DMS53 (cell line): ENCODE measurements around the gene SYCN.

ENCODE experiments used
- DNase-seq: peaks from one replicate; lab custom pipeline; 2025; lab: John Stamatoyannopoulos, UW

SYCN gene

GRCh38 chr19:39171479-39172465 lies 32.3 kb downstream of the SYCN start:
- DNase-seq: no peak

DNA sequence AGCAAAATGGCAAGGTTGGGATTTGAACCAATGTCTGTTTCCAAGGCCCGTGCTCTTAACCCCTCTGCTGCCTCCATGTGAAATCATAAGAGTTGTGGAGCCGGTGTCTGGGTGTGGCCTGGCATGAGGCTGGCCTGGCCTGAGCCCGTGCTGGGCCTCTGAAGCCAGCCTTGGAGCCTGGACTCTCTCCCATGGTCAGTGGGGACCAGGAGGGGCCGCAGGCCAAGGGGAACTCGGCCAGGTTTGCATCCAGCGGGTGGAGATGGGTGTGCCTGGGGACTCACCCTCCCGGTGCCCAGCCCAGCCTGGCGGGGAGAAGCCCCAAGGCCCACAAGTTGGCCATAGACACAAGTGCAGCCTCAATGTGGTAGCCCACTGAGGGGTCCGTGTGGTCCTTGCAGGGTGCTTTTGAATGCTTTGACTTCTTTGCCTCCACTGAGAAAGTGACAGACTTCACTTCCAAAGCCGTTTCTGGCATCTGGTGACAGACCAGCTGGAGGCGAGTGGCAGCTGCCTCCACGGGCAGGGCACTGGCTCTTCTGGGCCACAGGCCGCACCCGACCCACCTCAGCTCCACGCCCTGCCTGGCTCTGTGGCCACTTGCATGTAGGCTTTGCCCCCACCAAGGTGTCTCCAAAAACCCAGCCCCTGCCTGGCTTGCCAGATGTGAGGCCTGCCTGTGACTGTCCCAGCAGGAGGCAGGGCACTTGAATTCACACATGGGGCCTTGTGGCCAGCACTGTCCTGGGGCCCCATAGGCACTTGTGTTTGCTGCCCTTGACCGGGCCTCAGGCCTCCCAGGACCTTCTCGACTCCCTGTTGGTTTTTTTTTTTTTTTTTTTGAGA lies 33.5 kb downstream of the SYCN start:
- no peak for DNase-seq

DNA sequence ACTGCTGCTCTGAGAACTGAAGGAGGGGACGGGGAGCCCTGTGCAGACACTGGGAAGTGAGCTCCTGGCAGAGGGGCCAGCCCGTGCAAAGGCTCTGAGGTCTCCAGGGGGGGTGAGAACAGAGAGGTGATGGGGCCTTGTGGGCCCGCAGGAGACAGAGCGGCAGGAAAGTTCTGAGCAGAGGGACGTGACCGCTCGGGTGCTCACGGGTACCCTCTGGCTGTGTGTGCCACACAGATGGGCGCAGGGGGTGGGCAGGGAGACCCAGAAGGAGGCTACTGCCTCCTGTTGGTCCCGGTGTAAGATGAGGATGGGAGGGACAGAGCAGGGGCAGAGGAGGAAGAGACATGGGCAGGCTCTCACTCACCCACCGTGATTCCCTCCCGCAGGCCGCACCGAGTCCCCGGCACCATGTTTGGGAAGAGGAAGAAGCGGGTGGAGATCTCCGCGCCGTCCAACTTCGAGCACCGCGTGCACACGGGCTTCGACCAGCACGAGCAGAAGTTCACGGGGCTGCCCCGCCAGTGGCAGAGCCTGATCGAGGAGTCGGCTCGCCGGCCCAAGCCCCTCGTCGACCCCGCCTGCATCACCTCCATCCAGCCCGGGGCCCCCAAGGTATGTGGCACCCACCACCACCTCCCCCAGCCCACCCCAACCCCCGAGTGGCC lies 34.8 kb downstream of the SYCN start:
- no peak for DNase-seq

GRCh38 chr19:39168258-39169142 lies 35.6 kb downstream of the SYCN start:
- DNase-seq: no peak

- DNase-seq: peak; percentile 96
Measured at GRCh38 chr19:39167461-39168257, 36.4 kb downstream of the SYCN start.

- peak; percentile 99 for DNase-seq
Measured at GRCh38 chr19:39166571-39167391, 37.3 kb downstream of the SYCN start.

DNA sequence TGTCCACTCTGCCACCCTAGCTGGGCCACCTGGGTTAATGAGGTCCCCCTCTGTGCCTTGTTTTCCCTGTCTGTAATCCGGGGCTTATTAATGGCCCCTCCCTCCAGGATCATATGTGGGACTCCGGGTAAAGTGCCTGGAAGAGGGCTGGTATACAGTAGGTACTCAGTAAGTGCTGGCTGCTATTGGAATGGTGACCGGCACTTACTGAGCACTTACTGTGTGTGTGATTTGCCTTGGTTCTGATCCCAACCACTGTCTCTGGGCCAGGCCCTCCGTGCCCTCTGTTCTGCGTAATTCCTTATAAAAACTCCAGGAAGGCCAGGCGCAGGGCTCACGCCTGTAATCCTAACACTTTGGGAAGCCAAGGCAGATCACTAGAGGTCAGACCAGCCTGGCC lies 38.2 kb downstream of the SYCN start:
- no peak for DNase-seq

DNA sequence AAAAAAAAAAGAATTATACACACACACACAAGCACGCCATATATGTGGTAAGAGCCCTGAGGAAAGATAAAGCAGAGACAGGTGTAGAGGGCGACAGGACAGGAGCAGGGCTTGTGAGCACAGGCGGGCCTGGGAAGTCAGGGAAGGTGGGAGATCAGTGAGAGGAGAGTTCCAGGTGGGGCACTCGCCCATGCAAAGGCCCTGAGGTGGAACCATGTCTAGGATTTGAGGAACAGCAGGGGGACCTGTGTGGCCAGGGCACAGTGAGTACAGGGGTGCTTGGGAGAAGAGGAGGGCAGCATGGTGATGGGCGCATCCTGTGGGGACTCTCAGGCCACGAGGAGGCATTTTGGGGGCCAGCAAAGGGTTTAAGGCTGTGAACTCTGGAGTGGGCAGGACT lies 39.8 kb downstream of the SYCN start:
- no peak for DNase-seq

DNA sequence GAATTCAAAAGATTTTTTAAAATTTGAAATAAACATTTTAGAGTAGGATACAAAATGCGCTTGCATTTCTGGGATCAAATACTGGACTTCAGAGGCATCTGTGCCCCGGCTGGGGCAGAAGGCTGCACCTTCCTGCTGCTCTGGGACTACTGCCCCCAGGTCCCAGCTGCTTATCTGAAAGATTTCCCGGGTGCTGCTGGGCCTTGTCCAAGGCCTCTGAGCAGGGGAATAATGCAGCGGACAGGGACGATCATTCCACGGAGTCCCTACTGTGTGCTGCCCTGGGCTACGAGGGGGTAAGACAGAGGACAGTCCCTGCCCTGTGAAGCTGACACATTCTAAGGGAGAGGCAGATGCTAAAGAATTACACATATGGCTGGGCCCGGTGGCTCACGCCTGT lies 40.4 kb downstream of the SYCN start:
- DNase-seq: no peak

- DNase-seq: no peak
Measured at GRCh38 chr19:39162441-39163043, 41.5 kb downstream of the SYCN start.

GRCh38 chr19:39160889-39161672 lies 43.0 kb downstream of the SYCN start:
- DNase-seq: no peak

GRCh38 chr19:39160523-39160861 lies 43.6 kb downstream of the SYCN start:
- no peak for DNase-seq

- DNase-seq: no peak
Measured at GRCh38 chr19:39158646-39159260, 45.3 kb downstream of the SYCN start.

- DNase-seq: no peak
Measured at GRCh38 chr19:39157997-39158389, 46.1 kb downstream of the SYCN start.

DNA sequence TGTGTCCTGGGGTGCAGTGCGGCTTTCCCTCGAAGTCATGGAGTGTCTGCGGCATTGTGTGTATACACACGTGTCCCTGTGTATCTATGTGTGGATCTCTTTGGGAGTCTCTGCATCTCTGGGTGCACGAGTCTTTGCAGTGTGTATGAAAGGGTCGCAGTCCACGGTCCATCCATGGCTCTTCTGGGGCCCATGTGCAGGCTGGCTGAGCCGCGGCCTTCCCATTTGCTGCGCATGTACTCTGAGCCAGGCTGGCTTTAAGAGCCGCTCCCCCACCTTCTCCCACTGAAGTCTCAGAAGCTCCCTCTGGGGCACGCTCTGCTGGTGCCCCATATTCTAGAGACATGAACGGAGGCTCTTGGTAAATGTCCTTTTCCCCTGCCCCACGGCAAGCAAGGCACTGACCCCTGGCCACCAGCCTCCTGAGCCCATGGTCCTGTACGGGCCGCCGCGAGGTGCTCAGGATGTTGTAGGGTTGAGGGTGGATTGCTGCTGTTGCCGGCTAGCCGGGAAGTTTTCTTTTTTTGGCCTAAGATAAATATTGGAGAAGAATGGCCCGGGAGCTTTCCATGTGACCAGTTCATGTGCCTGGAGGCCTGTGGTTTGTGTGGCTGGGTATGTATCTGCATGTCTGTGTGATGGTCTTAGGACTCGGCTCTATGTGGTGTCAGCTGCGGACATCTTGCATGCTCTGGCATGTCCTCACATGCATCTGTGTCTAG lies 46.6 kb downstream of the SYCN start:
- DNase-seq: no peak

DNA sequence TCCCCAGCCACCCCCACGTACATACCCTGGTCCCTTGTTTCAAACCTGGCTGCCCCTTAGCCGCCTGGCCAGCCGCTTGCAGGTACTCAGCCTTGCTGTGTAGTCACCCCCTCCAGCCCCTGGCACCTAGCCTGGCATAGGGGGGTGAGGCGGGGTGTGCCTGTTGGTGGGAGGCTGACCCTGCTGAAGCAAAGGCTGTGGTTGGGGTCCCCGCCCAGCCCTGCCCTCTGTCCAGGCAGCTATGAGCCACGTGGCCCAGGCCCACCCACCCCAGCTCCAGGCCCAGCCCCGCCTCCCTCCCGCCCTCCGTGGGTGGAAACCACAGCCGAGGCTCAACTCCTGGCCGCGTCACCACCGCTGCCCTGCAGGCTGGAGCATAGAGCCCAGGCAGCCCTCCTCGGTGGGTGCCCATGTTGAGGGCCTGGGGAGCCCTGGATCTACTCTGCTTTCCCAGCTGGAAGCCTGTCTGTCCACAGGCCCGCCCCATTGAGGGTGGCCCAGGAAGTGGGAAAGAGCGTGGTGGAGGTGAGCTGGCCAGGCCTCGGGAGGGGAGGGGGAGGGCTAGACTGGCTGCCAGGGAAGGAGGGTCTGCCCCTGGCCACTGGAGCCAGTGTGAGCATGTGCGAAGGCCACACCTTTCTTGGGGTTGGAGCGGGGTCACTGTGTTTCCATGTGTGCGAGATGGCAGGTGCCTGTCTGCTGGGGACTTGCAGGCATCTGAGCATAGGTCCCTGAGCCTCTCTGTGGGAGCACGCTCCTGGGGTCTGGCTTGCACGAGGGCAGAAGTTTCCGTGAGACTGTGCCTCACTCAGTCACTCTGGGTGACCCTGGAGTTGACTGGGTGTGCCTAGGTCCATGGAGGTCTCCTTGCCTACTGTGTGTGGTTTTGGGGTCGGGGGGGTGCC lies 47.5 kb downstream of the SYCN start:
- DNase-seq: no peak
